HEK293T (cell line): ENCODE measurements around the gene ADAT2.

ENCODE experiments used
- CTBP1 ChIP-seq: fragments of 450-650 bp; IDR thresholded peaks from 2 replicates; pipeline ENCODE4 v1.6.1; 2016; ENCODE audit warnings: borderline replicate concordance
- ELF4 ChIP-seq: fragments of 450-650 bp; IDR thresholded peaks from 2 replicates; pipeline ENCODE4 v1.6.1; 2017; ENCODE audit warnings: antibody characterized with exemption

- no peak for TF ChIP-seq CTBP1
- TF ChIP-seq ELF4, result no peak
Measured at GRCh38 chr6:143449082-143449713, 1.3 kb downstream of the ADAT2 start.
